ENCODE measurements around the gene G3BP1. TPM values are rescaled to one million over a fixed set of nuclear protein-coding genes. Genes with fewer than 3 reads are reported as not detected.

Gene G3BP1
- total and polyA plus RNA-seq, 2 of the 13 experiments (the other 11 are each of a cell fraction or from before 2014, with no cell fraction given) = 36.7 to 320 TPM

DNA sequence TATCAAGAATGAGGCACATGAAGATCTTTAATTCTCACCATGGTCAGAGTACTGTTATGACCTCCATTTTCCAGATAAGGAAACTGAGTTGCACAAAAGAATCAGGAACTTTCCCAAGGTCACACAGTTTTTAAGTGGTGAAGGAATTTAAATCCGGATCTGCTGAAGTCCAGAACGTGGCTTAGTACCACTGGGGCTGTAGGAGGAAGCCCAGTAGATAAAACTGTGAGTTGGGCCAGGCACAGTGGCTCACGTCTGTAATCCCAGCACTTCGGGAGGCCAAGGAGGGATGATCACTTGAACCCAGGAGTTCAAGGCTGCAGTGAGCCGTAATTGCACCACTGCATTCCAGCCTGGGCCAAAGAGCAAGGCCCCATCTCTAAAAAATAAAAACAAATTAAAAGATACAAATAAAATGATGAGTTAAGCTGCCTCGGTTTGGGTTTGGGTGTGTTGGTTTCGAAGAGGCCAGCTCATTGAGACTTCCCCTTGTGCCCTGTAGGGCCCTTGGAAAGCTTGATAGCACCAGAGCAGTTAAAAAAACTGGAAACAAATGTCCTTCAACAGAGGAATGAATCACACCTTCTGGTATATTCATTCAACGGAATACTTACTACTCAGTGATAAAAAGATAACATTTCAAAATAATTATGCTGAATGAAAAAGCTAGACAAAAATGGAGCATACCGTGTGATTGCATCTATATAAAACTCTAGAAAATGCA, 33.5 kb upstream of the G3BP1 start:
- WGBS (ENCODE audit: low lambda C conversion rate) = 72% methylated on average over 8 of the region's 9 CpGs
- no peak for ATAC-seq
- no peak for FAIRE-seq
- BruUV-seq (replicated peaks) = no TSS peak
- no peak overlapping the region for H2AFZ ChIP-seq (ENCODE audit: low read length)
- no peak overlapping the region for H3K9ac ChIP-seq (ENCODE audit: insufficient read depth, low read depth, low read length)
- ChIA-PET POLR2A (no interaction called here), CTCF (ENCODE audit: low intra/inter-chr PET ratio, low total read pairs) (interaction anchor here (5.1 kb wide), 1 partner anchor 79 kb away, joined by 66 read pairs; no protein-coding TSS in a partner anchor)
- no peaks in the 10 kb centered on the region for H3K27me3 ChIP-seq (ENCODE audit: control insufficient read depth in 1 of 2, insufficient read depth in 2 of 2, low read length in 2 of 2)
- TF ChIP-seq, protein P1, sequence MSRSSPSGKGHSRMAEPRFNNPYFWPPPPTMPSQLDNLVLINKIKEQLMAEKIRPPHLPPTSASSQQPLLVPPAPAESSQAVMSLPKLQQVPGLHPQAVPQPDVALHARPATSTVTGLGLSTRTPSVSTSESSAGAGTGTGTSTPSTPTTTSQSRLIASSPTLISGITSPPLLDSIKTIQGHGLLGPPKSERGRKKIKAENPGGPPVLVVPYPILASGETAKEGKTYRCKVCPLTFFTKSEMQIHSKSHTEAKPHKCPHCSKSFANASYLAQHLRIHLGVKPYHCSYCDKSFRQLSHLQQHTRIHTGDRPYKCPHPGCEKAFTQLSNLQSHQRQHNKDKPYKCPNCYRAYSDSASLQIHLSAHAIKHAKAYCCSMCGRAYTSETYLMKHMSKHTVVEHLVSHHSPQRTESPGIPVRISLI (CRISPR knock-in tag; IDR thresholded peaks at IDR 0.05; ENCODE audit: borderline replicate concordance) = no peak
- TF ChIP-seq ZNF546 (CRISPR knock-in tag; conservative IDR thresholded peaks at IDR 0.05) (no peak), ZNF432 (CRISPR knock-in tag; IDR thresholded peaks at IDR 0.05; ENCODE audit: borderline replicate concordance) (no peak), MED8 (CRISPR knock-in tag; IDR thresholded peaks at IDR 0.05; ENCODE audit: insufficient replicate concordance) (no peak), ZFY (CRISPR knock-in tag; IDR thresholded peaks at IDR 0.05) (no peak), RORA (CRISPR knock-in tag; IDR thresholded peaks at IDR 0.05) (no peak), MIXL1 (CRISPR knock-in tag; IDR thresholded peaks at IDR 0.05) (no peak)
- TF ChIP-seq, protein P2, sequence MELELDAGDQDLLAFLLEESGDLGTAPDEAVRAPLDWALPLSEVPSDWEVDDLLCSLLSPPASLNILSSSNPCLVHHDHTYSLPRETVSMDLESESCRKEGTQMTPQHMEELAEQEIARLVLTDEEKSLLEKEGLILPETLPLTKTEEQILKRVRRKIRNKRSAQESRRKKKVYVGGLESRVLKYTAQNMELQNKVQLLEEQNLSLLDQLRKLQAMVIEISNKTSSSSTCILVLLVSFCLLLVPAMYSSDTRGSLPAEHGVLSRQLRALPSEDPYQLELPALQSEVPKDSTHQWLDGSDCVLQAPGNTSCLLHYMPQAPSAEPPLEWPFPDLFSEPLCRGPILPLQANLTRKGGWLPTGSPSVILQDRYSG (CRISPR knock-in tag; IDR thresholded peaks at IDR 0.05) = no peak
- TF ChIP-seq, protein P3, sequence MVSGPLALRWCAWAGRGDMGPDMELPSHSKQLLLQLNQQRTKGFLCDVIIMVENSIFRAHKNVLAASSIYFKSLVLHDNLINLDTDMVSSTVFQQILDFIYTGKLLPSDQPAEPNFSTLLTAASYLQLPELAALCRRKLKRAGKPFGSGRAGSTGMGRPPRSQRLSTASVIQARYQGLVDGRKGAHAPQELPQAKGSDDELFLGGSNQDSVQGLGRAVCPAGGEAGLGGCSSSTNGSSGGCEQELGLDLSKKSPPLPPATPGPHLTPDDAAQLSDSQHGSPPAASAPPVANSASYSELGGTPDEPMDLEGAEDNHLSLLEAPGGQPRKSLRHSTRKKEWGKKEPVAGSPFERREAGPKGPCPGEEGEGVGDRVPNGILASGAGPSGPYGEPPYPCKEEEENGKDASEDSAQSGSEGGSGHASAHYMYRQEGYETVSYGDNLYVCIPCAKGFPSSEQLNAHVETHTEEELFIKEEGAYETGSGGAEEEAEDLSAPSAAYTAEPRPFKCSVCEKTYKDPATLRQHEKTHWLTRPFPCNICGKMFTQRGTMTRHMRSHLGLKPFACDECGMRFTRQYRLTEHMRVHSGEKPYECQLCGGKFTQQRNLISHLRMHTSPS (CRISPR knock-in tag; IDR thresholded peaks at IDR 0.05; ENCODE audit: low read depth) = no peak
- H3K9me3 ChIP-seq (ENCODE audit: low read length) = no peaks in the 10 kb centered on the region
- no peaks in the 10 kb centered on the region for H4K20me1 ChIP-seq (ENCODE audit: insufficient read depth, low read length)
- no peak overlapping the region for H3K4me3 ChIP-seq (replicated peaks in 1 of 3; ENCODE audit: insufficient read depth in 1 of 3, low read depth in 2 of 3, low read length in 3 of 3)
- no peaks in the 10 kb centered on the region for H3K79me2 ChIP-seq (ENCODE audit: insufficient read depth, low read length)
- no peak overlapping the region for H3K27ac ChIP-seq (ENCODE audit: extremely low read length, insufficient read depth, low read length)
- H3K4me2 ChIP-seq (ENCODE audit: low read depth, low read length) = no peak overlapping the region
- peaks cover 3 to 13% of the 10 kb centered on the region in 2 experiments; a peak in 3 of 5 replicates for H3K36me3 ChIP-seq (replicated peaks in 1 of 2; ENCODE audit: control insufficient read depth in 1 of 2, insufficient read depth in 2 of 2, low read length in 2 of 2)
- in situ Hi-C loops (cut with HindIII; ENCODE audit: extremely low pct_ligation_motif_present, low pct_unique_long_range_greater_than_20kb) = loop anchor here (25.0 kb wide), 1 partner anchor 301 kb away; the partner anchor contains the start of gene SLC36A1
- intact Hi-C loops (cut with micrococcal nuclease; ENCODE audit: unreplicated experiment) = no loop called here
- DNase-seq (ENCODE audit: low spot score) = no peak
- H3K4me1 ChIP-seq (ENCODE audit: insufficient read depth, low read length) = no peaks in the 10 kb centered on the region

Measured in HepG2 (cell line).